Keratinocyte (primary cell): Measurements from ENCODE around the gene TXN2. TPM values are rescaled to one million over a fixed set of nuclear protein-coding genes. Genes with fewer than 3 reads are reported as not detected.

Source experiments
- DNase-seq: peaks from one replicate; pipeline ENCODE4 v3.0.0-alpha.2; 2011; ENCODE audit warnings: low read depth, missing footprints, low spot score
- FAIRE-seq: peaks from 2 replicates; lab custom pipeline; 2011; peaks lifted over from hg19 to GRCh38; lab: Jason Lieb, UNC
- H2AFZ ChIP-seq: 2 replicates; pipeline ENCODE4 v1.6.0; 2012; ENCODE audit warnings: low read length, control low read depth, inconsistent platforms; ENCODE audit not compliant: control insufficient read depth
- H3K27ac ChIP-seq: 2 replicates; pipeline ENCODE4 v1.5.1; 2011; ENCODE audit warnings: low read length; ENCODE audit not compliant: control insufficient read depth, insufficient read depth
- H3K27me3 ChIP-seq: 3 replicates; pipeline ENCODE4 v1.6.0; 2011; ENCODE audit warnings: low read length; ENCODE audit not compliant: control insufficient read depth, insufficient read depth; ENCODE audit errors: extremely low read depth
- H3K36me3 ChIP-seq, 2 experiments: 2 replicates in 1 of 2; 3 replicates in 1 of 2; pipeline ENCODE4 v1.5.1; 2011; ENCODE audit warnings: low read length in 2 of 2, mild to moderate bottlenecking in 1 of 2; ENCODE audit not compliant: control insufficient read depth in 2 of 2, insufficient read depth in 2 of 2; ENCODE audit errors: extremely low read depth in 1 of 2
- H3K4me1 ChIP-seq: 3 replicates; pipeline ENCODE4 v1.5.1; 2011; ENCODE audit warnings: low read length; ENCODE audit not compliant: control insufficient read depth, insufficient read depth; ENCODE audit errors: extremely low read depth
- H3K4me2 ChIP-seq: 3 replicates; pipeline ENCODE4 v1.6.0; 2011; ENCODE audit warnings: low read depth, low read length; ENCODE audit not compliant: control insufficient read depth, insufficient read depth; ENCODE audit errors: extremely low read depth
- H3K4me3 ChIP-seq, 3 experiments: fragments of 200-600 bp in 1 of 3; sonication (generic) in 1 of 3; 2 replicates in 2 of 3; 3 replicates in 1 of 3; pipeline ENCODE4 v1.5.1; 2011 to 2016; ENCODE audit warnings: low read length in 3 of 3, mild to moderate bottlenecking in 3 of 3, control low read depth in 2 of 3, inconsistent platforms in 1 of 3, low read depth in 1 of 3, mixed read lengths in 1 of 3, mixed run types in 1 of 3, moderate library complexity in 1 of 3; ENCODE audit not compliant: control insufficient read depth in 2 of 3, insufficient read depth in 2 of 3; ENCODE audit errors: extremely low read depth in 1 of 3
- H3K79me2 ChIP-seq: 2 replicates; pipeline ENCODE4 v1.6.0; 2012; ENCODE audit warnings: low read length; ENCODE audit not compliant: control insufficient read depth, insufficient read depth
- H3K9ac ChIP-seq: 3 replicates; pipeline ENCODE4 v1.6.0; 2011; ENCODE audit warnings: low read length; ENCODE audit not compliant: control insufficient read depth, insufficient read depth; ENCODE audit errors: extremely low read depth
- H3K9me1 ChIP-seq: 3 replicates; pipeline ENCODE4 v1.6.0; 2011; ENCODE audit warnings: low read length; ENCODE audit not compliant: control insufficient read depth, insufficient read depth; ENCODE audit errors: extremely low read depth
- H3K9me3 ChIP-seq: 2 replicates; pipeline ENCODE4 v1.5.1; 2012; ENCODE audit warnings: low read depth, low read length; ENCODE audit not compliant: control insufficient read depth
- H4K20me1 ChIP-seq: 3 replicates; pipeline ENCODE4 v1.6.0; 2011; ENCODE audit warnings: low read length; ENCODE audit not compliant: control insufficient read depth, insufficient read depth; ENCODE audit errors: extremely low read depth
- CTCF ChIP-seq, 3 experiments: IDR thresholded peaks in 1 of 3; conservative IDR thresholded peaks in 1 of 3; optimal IDR thresholded peaks in 1 of 3; 2 replicates in 2 of 3; 3 replicates in 1 of 3; pipeline versions ENCODE3 to v1.5.1; 2011; ENCODE audit warnings: low read length in 3 of 3, mild to moderate bottlenecking in 3 of 3, moderate library complexity in 2 of 3, control low read depth in 1 of 3, inconsistent platforms in 1 of 3; ENCODE audit not compliant: insufficient read depth in 2 of 3; ENCODE audit errors: extremely low read depth in 1 of 3
- EZH2 ChIP-seq: IDR thresholded peaks from one replicate; pipeline ENCODE4 v1.6.1; 2012; ENCODE audit warnings: inconsistent platforms, mild to moderate bottlenecking, low read length, moderate library complexity
- dilution Hi-C: fragments of 300-500 bp; cut with MboI; formaldehyde crosslinking; loops from one replicate; pipeline ENCODE4 v1.7.0; 2020; ENCODE audit warnings: low sequenced_read_pairs; ENCODE audit not compliant: extremely low pct_ligation_motif_present
- polyA plus RNA-seq, 5 experiments: library from polyadenylated mRNA; depleted of rRNA in 3 of 5; stranded (reverse) in 3 of 5; stranded (forward) in 1 of 5; unstranded in 1 of 5; fragments of >200 nt; gene quantifications; 1 replicate in 1 of 5; 2 replicates in 3 of 5; 3 replicates in 1 of 5; pipeline versions ENCODE4 v1.2.1 to v1.2.3, GENCODE V29; 2011 to 2012; ENCODE audit warnings: missing spikeins in 2 of 5, low read depth in 1 of 5, low replicate concordance in 1 of 5

Gene TXN2
- polyA plus RNA-seq, 1 donor (not counting 4 experiments of a cell fraction or from before 2014, with no cell fraction given), result 95.9 TPM

GRCh38 chr22:36449596-36450175 is 31.8 kb downstream of the TXN2 start:
- Histone ChIP-seq H3K36me3 (no peaks in the 10 kb centered on the region), H2AFZ (no peak overlapping the region), H3K9me1 (no peaks in the 10 kb centered on the region), H3K27me3 (no peaks in the 10 kb centered on the region), H3K79me2 (no peaks in the 10 kb centered on the region), H3K4me1 (peaks cover 10% of the 10 kb centered on the region), H3K4me2 (no peak overlapping the region), H3K4me3 (no peak overlapping the region), H3K9me3 (no peaks in the 10 kb centered on the region), H4K20me1 (no peaks in the 10 kb centered on the region), H3K27ac (no peak overlapping the region), H3K9ac (no peak overlapping the region)
- FAIRE-seq, result no peak
- TF ChIP-seq CTCF (optimal IDR thresholded peaks at IDR 0.05 in 1 of 3, IDR thresholded peaks at IDR 0.05 in 1 of 3, conservative IDR thresholded peaks at IDR 0.05 in 1 of 3; ENCODE audit: extremely low read depth in 1 of 3, insufficient read depth in 2 of 3, low read length in 3 of 3), result no peak
- no peak for TF ChIP-seq EZH2
- DNase-seq, result no peak
- dilution Hi-C loops, result no loop called here

- no peak overlapping the region for H3K9ac ChIP-seq
- no peak for TF ChIP-seq CTCF (optimal IDR thresholded peaks at IDR 0.05 in 1 of 3, IDR thresholded peaks at IDR 0.05 in 1 of 3, conservative IDR thresholded peaks at IDR 0.05 in 1 of 3; ENCODE audit: extremely low read depth in 1 of 3, insufficient read depth in 2 of 3, low read length in 3 of 3)
- TF ChIP-seq EZH2, result no peak
- H3K4me2 ChIP-seq, result no peak overlapping the region
- no peaks in the 10 kb centered on the region for H3K9me1 ChIP-seq
- no peak overlapping the region for H3K27ac ChIP-seq
- no peaks in the 10 kb centered on the region for H3K79me2 ChIP-seq
- FAIRE-seq, result no peak
- no peaks in the 10 kb centered on the region for H3K9me3 ChIP-seq
- H2AFZ ChIP-seq, result no peak overlapping the region
- dilution Hi-C loops, result no loop called here
- no peak for DNase-seq
- no peaks in the 10 kb centered on the region for H3K27me3 ChIP-seq
- peaks cover 17% of the 10 kb centered on the region for H3K4me1 ChIP-seq
- no peaks in the 10 kb centered on the region for H3K36me3 ChIP-seq
- no peaks in the 10 kb centered on the region for H4K20me1 ChIP-seq
- H3K4me3 ChIP-seq, result no peak overlapping the region
Observed at GRCh38 chr22:36447632-36448031, 33.8 kb downstream of the TXN2 start.
